Calu3 (cell line): ENCODE results near the gene DHRS2. TPM values are rescaled to one million over a fixed set of nuclear protein-coding genes. Genes with fewer than 3 reads are reported as not detected.
"Not testable (repeated sequence)": the region's sequence is repeated elsewhere in the genome, so short reads cannot be mapped to it uniquely, and the experiment has no call there.

Source experiments
- BruUV-seq: library from RNA; stranded (reverse); fragments of 400-500 nt; replicated peaks from 2 replicates; lab custom pipeline; 2021; lab: Mats Ljungman, UMichigan
- CTCF ChIA-PET: fragments of 300-600 bp; sonication (Branson Sonifier 250); formaldehyde crosslinking; loops from one replicate; lab custom pipeline; 2022; ENCODE audit warnings: antibody characterized with exemption; lab: Charles Lee
- DNase-seq: peaks from one replicate; pipeline ENCODE4 v3.0.0; 2022
- H3K27ac Mint-ChIP-seq: one replicate; pipeline ENCODE4 v1.8.0; 2022; ENCODE audit warnings: mixed read lengths; ENCODE audit not compliant: unreplicated experiment
- H3K27me3 Mint-ChIP-seq: one replicate; pipeline ENCODE4 v1.8.0; 2022; ENCODE audit warnings: mixed read lengths; ENCODE audit not compliant: unreplicated experiment
- H3K36me3 Mint-ChIP-seq: one replicate; pipeline ENCODE4 v1.8.0; 2022; ENCODE audit warnings: mild to moderate bottlenecking, moderate library complexity, mixed read lengths; ENCODE audit not compliant: insufficient read depth, unreplicated experiment
- H3K4me1 Mint-ChIP-seq: one replicate; pipeline ENCODE4 v1.8.0; 2022; ENCODE audit warnings: mild to moderate bottlenecking, low read depth, mixed read lengths; ENCODE audit not compliant: unreplicated experiment
- H3K4me3 Mint-ChIP-seq: one replicate; pipeline ENCODE4 v1.8.0; 2022; ENCODE audit warnings: mild to moderate bottlenecking, low read depth, moderate library complexity, mixed read lengths; ENCODE audit not compliant: unreplicated experiment
- H3K9me3 Mint-ChIP-seq: one replicate; pipeline ENCODE4 v1.8.0; 2022; ENCODE audit warnings: low read depth, mixed read lengths; ENCODE audit not compliant: unreplicated experiment
- intact Hi-C: fragments of 100-400 bp; cut with micrococcal nuclease; formaldehyde crosslinking; loops from one replicate; pipeline ENCODE4 v1.10.0; 2022; ENCODE audit not compliant: unreplicated experiment
- total RNA-seq: library from RNA; stranded (reverse); gene quantifications from 2 replicates; pipeline ENCODE4 v1.2.3, GENCODE V29; 2022
- TF ChIP-seq, protein P1 (sequence below): fragments of 200-600 bp; IDR thresholded peaks from one replicate; pipeline ENCODE4 v1.8.0; 2022; ENCODE audit warnings: antibody characterized with exemption; ENCODE audit not compliant: unreplicated experiment

The DHRS2 gene
- total RNA-seq, 1 experiment from 2014 or later, result 1.8 TPM

DNA sequence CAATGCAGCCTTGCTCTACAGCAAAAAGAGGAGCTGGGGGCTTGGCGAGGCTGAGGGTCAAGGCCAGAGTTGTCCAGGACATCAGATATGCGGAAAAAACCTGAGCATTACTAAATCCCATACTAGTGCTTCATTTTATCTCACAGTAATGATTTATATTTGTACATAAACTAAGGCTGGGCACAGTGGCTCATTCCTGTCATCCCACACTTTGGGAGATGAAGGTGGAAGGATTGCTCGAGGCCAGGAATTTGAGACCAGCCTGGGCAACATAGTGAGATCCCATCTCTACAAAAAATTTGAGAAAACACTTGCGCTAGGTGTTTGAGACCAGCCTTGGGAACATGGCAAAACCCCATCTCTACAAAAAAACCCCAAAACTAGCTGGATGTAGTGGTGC lies 46.0 kb upstream of the DHRS2 start:
- CTCF ChIA-PET, result interaction anchor here (2.2 kb wide), 1 partner anchor 321 kb away, joined by 43 read pairs; no protein-coding TSS in a partner anchor
- no TSS peak for BruUV-seq
- peaks cover 7% of the 10 kb centered on the region for H3K4me1 Mint-ChIP-seq
- TF ChIP-seq, protein P1, sequence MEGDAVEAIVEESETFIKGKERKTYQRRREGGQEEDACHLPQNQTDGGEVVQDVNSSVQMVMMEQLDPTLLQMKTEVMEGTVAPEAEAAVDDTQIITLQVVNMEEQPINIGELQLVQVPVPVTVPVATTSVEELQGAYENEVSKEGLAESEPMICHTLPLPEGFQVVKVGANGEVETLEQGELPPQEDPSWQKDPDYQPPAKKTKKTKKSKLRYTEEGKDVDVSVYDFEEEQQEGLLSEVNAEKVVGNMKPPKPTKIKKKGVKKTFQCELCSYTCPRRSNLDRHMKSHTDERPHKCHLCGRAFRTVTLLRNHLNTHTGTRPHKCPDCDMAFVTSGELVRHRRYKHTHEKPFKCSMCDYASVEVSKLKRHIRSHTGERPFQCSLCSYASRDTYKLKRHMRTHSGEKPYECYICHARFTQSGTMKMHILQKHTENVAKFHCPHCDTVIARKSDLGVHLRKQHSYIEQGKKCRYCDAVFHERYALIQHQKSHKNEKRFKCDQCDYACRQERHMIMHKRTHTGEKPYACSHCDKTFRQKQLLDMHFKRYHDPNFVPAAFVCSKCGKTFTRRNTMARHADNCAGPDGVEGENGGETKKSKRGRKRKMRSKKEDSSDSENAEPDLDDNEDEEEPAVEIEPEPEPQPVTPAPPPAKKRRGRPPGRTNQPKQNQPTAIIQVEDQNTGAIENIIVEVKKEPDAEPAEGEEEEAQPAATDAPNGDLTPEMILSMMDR, result no peak
- no peaks in the 10 kb centered on the region for H3K36me3 Mint-ChIP-seq
- H3K9me3 Mint-ChIP-seq, result no peaks in the 10 kb centered on the region
- no peak for DNase-seq
- intact Hi-C loops, result no loop called here
- H3K27ac Mint-ChIP-seq, result no peak overlapping the region
- no peak overlapping the region for H3K4me3 Mint-ChIP-seq
- H3K27me3 Mint-ChIP-seq, result peaks cover 14% of the 10 kb centered on the region

DNA sequence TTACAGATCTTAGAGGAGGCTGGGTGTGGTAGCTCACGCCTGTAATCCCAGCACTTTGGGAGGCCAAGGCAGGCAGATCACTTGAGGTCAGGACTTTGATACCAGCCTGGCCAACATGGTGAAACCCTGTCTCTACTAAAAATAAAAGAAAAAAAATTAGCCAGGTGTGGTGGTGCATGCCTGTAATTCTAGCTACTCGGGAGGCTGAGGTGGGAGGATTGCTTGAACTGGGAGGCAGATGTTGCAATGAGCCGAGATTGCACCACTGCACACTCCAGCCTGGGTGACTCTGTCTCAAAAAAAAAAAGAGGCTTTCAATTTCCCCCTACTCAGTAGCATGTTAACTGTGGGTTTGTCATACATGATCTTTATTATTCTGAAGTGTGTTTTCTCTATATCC lies 42.0 kb upstream of the DHRS2 start:
- CTCF ChIA-PET, BruUV-seq, DNase-seq, H3K36me3 Mint-ChIP-seq, H3K27ac Mint-ChIP-seq, H3K4me3 Mint-ChIP-seq, intact Hi-C loops, H3K27me3 Mint-ChIP-seq, H3K9me3 Mint-ChIP-seq, H3K4me1 Mint-ChIP-seq: not testable (repeated sequence)

DNA sequence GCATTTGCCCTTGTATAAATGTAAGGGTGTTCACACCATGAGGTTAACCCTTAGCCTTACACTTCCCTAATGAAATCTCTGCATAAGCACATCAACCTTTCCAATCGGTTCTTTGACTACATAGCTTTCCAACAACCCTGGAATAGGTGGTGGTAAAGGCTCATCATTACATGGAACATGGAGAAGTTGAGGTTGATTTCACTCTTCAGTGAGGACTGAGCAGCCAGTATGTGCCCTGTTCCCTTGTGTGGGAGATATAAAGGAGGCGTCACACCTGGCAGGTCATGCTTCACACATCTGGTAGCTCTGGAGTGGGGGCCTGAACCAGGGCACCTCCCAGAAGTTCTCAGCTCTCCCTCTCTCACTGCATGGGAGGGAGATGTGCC lies 35.8 kb upstream of the DHRS2 start:
- BruUV-seq, result no TSS peak
- no peak for DNase-seq
- H3K36me3 Mint-ChIP-seq, result no peaks in the 10 kb centered on the region
- H3K27me3 Mint-ChIP-seq, result peaks cover 19% of the 10 kb centered on the region
- no peak overlapping the region for H3K4me3 Mint-ChIP-seq
- H3K9me3 Mint-ChIP-seq, result no peaks in the 10 kb centered on the region
- CTCF ChIA-PET, result no interaction called here
- H3K27ac Mint-ChIP-seq, result no peak overlapping the region
- TF ChIP-seq, protein P1, result no peak
- intact Hi-C loops, result no loop called here
- no peaks in the 10 kb centered on the region for H3K4me1 Mint-ChIP-seq

DNA sequence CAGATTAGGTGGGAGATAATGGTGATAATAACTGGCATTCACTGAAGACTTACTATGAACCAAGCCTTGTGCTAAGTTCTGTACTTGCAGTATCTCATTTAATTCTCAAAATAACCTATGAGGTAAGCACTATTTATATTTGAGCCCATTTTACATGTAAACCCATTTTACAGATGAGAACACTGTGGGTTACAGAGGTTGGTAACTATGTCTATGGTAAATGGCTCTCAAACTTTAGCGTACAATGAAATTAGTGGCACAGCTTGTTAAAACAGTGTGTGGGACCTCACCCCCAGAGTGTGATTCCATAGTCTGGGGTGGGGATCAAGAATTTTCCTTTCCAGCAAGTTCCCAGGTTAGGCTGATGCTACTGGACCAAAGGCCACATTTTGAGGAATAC lies 35.4 kb upstream of the DHRS2 start:
- CTCF ChIA-PET, result no interaction called here
- no peaks in the 10 kb centered on the region for H3K36me3 Mint-ChIP-seq
- no TSS peak for BruUV-seq

DNA sequence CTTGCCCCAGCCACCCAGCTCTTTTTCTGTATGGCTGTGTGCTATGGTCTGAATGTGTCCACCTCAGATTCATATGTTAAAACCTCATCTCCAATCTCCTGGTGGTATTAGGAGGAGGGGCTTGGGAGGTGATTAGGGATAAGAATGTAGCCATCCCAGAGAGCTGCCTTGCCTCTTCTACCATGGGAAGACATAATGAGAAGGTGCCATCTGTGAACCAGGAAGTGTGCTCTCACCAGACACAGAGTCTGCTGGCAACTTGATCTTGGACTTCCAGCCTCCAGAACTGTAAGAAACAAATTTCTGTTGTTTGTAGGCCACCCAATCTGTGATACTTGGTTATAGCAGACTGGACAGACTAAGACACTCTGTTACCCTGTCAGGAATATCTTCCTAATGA lies 34.7 kb upstream of the DHRS2 start:
- intact Hi-C loops, result no loop called here

More for the DNA sequence above, 35.4 kb upstream of the DHRS2 start:
- intact Hi-C loops, result no loop called here
- Mint-ChIP-seq H3K4me1 (no peaks in the 10 kb centered on the region), H3K27me3 (peaks cover 19% of the 10 kb centered on the region), H3K4me3 (no peak overlapping the region), H3K27ac (no peak overlapping the region), H3K9me3 (no peaks in the 10 kb centered on the region)
- DNase-seq, result no peak
- TF ChIP-seq, protein P1, result no peak

More for the DNA sequence above, 34.7 kb upstream of the DHRS2 start:
- Mint-ChIP-seq H3K27me3 (peaks cover 19% of the 10 kb centered on the region), H3K27ac (no peak overlapping the region), H3K36me3 (no peaks in the 10 kb centered on the region), H3K4me3 (no peak overlapping the region), H3K4me1 (no peaks in the 10 kb centered on the region), H3K9me3 (no peaks in the 10 kb centered on the region)
- TF ChIP-seq, protein P1, result no peak
- BruUV-seq, result no TSS peak
- no peak for DNase-seq
- CTCF ChIA-PET, result no interaction called here
